HCT116 (cell line): ENCODE measurements around the gene CERS6. TPM values are rescaled to one million over a fixed set of nuclear protein-coding genes. Genes with fewer than 3 reads are reported as not detected.

Source experiments
- ATAC-seq: fragments of 200-7000 bp; cut with Tn5 transposase; 2 replicates; pipeline ENCODE4 v1.9.1; 2020; ENCODE audit warnings: mild to moderate bottlenecking, moderate library complexity
- BruUV-seq: library from RNA; stranded (reverse); fragments of 400-500 nt; replicated peaks from 2 replicates; lab custom pipeline; 2021; lab: Mats Ljungman, UMichigan
- CTCF ChIA-PET: fragments of 300-600 bp; sonication (Branson Sonifier 250); formaldehyde crosslinking; loops from one replicate; lab custom pipeline; 2021; ENCODE audit warnings: antibody characterized with exemption; lab: Charles Lee
- POLR2A ChIA-PET: fragments of 300-600, 350-600 bp; sonication (Branson Sonifier 250); formaldehyde crosslinking; loops from one replicate; lab custom pipeline; 2021; ENCODE audit warnings: antibody characterized with exemption; lab: Charles Lee
- RAD21 ChIA-PET, 2 experiments: fragments of 300-600 bp; sonication (Branson Sonifier 250); formaldehyde crosslinking; loops; one replicate each; lab custom pipeline; 2023; ENCODE audit warnings: low total read pairs in 2 of 2; ENCODE audit not compliant: uncharacterized antibody in 2 of 2, unreplicated experiment in 2 of 2, low non-redundant PET in 1 of 2; lab: Charles Lee
- DNase-seq: peaks from one replicate; pipeline ENCODE4 v3.0.0-alpha.2; 2010; ENCODE audit warnings: low read depth, low spot score
- H2AFZ ChIP-seq: fragments of 200-600 bp; shearing (Covaris generic), sonication (generic); 2 replicates; pipeline ENCODE4 v1.6.1; 2017; ENCODE audit warnings: low read depth, mixed run types, mixed read lengths, antibody characterized with exemption, low read length; ENCODE audit not compliant: poor library complexity, severe bottlenecking
- H3K27ac ChIP-seq: 2 replicates; pipeline ENCODE4 v1.5.1; 2012; ENCODE audit warnings: low read depth, low read length
- H3K27me3 ChIP-seq: fragments of 200-600 bp; sonication (generic); 2 replicates; pipeline ENCODE4 v1.6.1; 2016; ENCODE audit warnings: mixed run types, low read length, mixed read lengths; ENCODE audit not compliant: insufficient read depth
- H3K36me3 ChIP-seq, 2 experiments: fragments of 200-500 bp in 1 of 2; fragments of 200-600 bp in 1 of 2; sonication (Bioruptor generic) in 1 of 2; sonication (generic) in 1 of 2; 2 replicates each; pipeline versions ENCODE4 v1.5.1 to v1.6.1; 2014 to 2016; ENCODE audit warnings: low read length in 2 of 2, inconsistent platforms in 1 of 2, mixed read lengths in 1 of 2, mixed run types in 1 of 2; ENCODE audit not compliant: insufficient read depth in 2 of 2, control insufficient read depth in 1 of 2
- H3K4me1 ChIP-seq, 2 experiments: fragments of 200-600 bp in 1 of 2; sonication (generic) in 1 of 2; 2 replicates each; pipeline versions ENCODE4 v1.5.1 to v1.6.1; 2012 to 2017; ENCODE audit warnings: low read length in 2 of 2, inconsistent platforms in 1 of 2, mild to moderate bottlenecking in 1 of 2, mixed read lengths in 1 of 2, mixed run types in 1 of 2, moderate library complexity in 1 of 2; ENCODE audit not compliant: insufficient read depth in 2 of 2, control insufficient read depth in 1 of 2
- H3K4me2 ChIP-seq: fragments of 200-600 bp; sonication (generic); 2 replicates; pipeline ENCODE4 v1.6.1; 2017; ENCODE audit warnings: mixed run types, low read length, mixed read lengths
- H3K4me3 ChIP-seq, 2 experiments: fragments of 200-600 bp in 1 of 2; sonication (generic) in 1 of 2; replicated peaks in 1 of 2; 2 replicates each; pipeline ENCODE4 v1.5.1; 2011 to 2016; ENCODE audit warnings: low read length in 2 of 2, control low read depth in 1 of 2, low read depth in 1 of 2, mild to moderate bottlenecking in 1 of 2, mixed read lengths in 1 of 2, mixed run types in 1 of 2
- H3K79me2 ChIP-seq: fragments of 200-600 bp; sonication (generic); 2 replicates; pipeline ENCODE4 v1.6.1; 2017; ENCODE audit warnings: mild to moderate bottlenecking, mixed run types, low read length, moderate library complexity, mixed read lengths; ENCODE audit not compliant: insufficient read depth
- H3K9ac ChIP-seq: fragments of 200-600 bp; sonication (generic); 2 replicates; pipeline ENCODE4 v1.6.1; 2016; ENCODE audit warnings: low read length, mixed read lengths
- H3K9me2 ChIP-seq: fragments of 200-600 bp; sonication (generic), shearing (Covaris generic); 2 replicates; pipeline ENCODE4 v1.6.1; 2017; ENCODE audit warnings: mixed run types, mild to moderate bottlenecking, moderate library complexity; ENCODE audit not compliant: insufficient read depth
- H3K9me3 ChIP-seq, 2 experiments: fragments of 200-500 bp in 1 of 2; fragments of 200-600 bp in 1 of 2; sonication (Bioruptor generic) in 1 of 2; sonication (generic) in 1 of 2; 2 replicates each; pipeline ENCODE4 v1.6.1; 2014 to 2017; ENCODE audit warnings: low read length in 2 of 2, mixed read lengths in 2 of 2, inconsistent platforms in 1 of 2, low read depth in 1 of 2, mild to moderate bottlenecking in 1 of 2, mixed run types in 1 of 2, moderate library complexity in 1 of 2; ENCODE audit not compliant: control insufficient read depth in 1 of 2, insufficient read depth in 1 of 2
- H4K20me1 ChIP-seq: fragments of 200-600 bp; sonication (generic), shearing (Covaris generic); 2 replicates; pipeline ENCODE4 v1.6.1; 2017; ENCODE audit warnings: mixed run types, mild to moderate bottlenecking, moderate library complexity; ENCODE audit not compliant: insufficient read depth
- CEBPB ChIP-seq: IDR thresholded peaks from 2 replicates; pipeline ENCODE4 v1.6.1; 2012; ENCODE audit warnings: low read depth
- intact Hi-C: fragments of 100-400 bp; cut with micrococcal nuclease; formaldehyde crosslinking; loops from 2 replicates; pipeline ENCODE4 v1.10.0; 2022
- total RNA-seq: library from RNA; stranded (reverse); gene quantifications from one replicate; pipeline ENCODE4 v1.2.1, GENCODE V29; 2021; ENCODE audit not compliant: unreplicated experiment
- TF ChIP-seq, protein P1 (sequence below): IDR thresholded peaks from 2 replicates; pipeline ENCODE4 v1.6.1; 2012; ENCODE audit warnings: low read depth
- TF ChIP-seq, protein P2 (sequence below), 3 experiments: fragments of 200-600 bp in 1 of 3; sonication (generic) in 1 of 3; IDR thresholded peaks in 2 of 3; conservative IDR thresholded peaks in 1 of 3; 2 replicates each; pipeline ENCODE4 v1.5.1; 2012 to 2017; ENCODE audit warnings: low read depth in 2 of 3, low read length in 2 of 3, antibody characterized with exemption in 1 of 3, borderline replicate concordance in 1 of 3, control low read depth in 1 of 3, mild to moderate bottlenecking in 1 of 3, mixed read lengths in 1 of 3, mixed run types in 1 of 3, moderate library complexity in 1 of 3; ENCODE audit not compliant: insufficient read depth in 1 of 3

Gene CERS6
- total RNA-seq, 1 experiment from 2014 or later, result 37.0 TPM

DNA sequence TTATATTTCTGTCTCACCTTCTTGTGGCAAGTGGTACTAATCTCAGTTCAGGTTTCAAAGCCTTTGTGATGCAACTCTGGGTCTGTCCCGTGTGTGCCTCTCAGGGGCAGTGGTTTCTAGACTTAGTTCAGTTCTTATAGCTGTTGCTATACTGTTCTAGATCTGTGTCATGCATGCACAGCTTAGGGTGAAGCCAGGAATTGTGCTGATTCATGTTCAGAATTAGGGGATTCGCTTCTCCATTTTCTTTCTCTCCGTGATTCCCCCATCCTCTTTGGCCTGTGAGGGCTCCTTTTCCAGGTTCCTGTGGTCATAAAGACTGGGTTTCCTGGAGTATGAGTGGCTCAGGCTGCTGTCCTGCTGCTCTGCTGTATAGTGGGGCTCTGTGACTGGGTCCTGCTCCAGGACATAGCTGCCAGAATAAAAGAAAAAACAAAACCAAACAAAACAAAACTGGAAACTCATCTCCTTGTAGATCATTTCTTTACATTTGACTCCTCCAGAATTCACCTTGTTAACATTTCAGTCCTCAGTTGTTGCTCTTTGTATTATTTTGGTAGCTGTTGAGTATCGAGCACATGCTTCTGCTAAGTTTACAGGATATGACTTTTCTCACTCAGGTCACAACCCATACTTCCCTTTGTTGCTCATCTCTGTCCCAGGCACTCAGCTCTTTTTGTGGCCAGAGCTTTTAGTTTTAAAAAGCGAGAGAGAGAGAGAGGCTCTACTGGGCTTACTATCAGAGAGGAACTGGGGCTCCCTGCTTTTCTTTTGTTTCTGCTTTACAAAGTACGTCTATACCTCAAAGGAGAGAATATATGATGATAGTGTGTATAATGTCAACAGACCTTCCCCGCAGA is 34.2 kb downstream of the CERS6 start:
- no TSS peak for BruUV-seq
- H3K27ac ChIP-seq, result no peak overlapping the region

More for the DNA sequence above, 34.2 kb downstream of the CERS6 start:
- TF ChIP-seq CEBPB, result peak; percentile 52
- TF ChIP-seq, protein P1, sequence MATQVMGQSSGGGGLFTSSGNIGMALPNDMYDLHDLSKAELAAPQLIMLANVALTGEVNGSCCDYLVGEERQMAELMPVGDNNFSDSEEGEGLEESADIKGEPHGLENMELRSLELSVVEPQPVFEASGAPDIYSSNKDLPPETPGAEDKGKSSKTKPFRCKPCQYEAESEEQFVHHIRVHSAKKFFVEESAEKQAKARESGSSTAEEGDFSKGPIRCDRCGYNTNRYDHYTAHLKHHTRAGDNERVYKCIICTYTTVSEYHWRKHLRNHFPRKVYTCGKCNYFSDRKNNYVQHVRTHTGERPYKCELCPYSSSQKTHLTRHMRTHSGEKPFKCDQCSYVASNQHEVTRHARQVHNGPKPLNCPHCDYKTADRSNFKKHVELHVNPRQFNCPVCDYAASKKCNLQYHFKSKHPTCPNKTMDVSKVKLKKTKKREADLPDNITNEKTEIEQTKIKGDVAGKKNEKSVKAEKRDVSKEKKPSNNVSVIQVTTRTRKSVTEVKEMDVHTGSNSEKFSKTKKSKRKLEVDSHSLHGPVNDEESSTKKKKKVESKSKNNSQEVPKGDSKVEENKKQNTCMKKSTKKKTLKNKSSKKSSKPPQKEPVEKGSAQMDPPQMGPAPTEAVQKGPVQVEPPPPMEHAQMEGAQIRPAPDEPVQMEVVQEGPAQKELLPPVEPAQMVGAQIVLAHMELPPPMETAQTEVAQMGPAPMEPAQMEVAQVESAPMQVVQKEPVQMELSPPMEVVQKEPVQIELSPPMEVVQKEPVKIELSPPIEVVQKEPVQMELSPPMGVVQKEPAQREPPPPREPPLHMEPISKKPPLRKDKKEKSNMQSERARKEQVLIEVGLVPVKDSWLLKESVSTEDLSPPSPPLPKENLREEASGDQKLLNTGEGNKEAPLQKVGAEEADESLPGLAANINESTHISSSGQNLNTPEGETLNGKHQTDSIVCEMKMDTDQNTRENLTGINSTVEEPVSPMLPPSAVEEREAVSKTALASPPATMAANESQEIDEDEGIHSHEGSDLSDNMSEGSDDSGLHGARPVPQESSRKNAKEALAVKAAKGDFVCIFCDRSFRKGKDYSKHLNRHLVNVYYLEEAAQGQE, result no peak
- TF ChIP-seq, protein P2, sequence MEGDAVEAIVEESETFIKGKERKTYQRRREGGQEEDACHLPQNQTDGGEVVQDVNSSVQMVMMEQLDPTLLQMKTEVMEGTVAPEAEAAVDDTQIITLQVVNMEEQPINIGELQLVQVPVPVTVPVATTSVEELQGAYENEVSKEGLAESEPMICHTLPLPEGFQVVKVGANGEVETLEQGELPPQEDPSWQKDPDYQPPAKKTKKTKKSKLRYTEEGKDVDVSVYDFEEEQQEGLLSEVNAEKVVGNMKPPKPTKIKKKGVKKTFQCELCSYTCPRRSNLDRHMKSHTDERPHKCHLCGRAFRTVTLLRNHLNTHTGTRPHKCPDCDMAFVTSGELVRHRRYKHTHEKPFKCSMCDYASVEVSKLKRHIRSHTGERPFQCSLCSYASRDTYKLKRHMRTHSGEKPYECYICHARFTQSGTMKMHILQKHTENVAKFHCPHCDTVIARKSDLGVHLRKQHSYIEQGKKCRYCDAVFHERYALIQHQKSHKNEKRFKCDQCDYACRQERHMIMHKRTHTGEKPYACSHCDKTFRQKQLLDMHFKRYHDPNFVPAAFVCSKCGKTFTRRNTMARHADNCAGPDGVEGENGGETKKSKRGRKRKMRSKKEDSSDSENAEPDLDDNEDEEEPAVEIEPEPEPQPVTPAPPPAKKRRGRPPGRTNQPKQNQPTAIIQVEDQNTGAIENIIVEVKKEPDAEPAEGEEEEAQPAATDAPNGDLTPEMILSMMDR (IDR thresholded peaks at IDR 0.05 in 2 of 3, conservative IDR thresholded peaks at IDR 0.05 in 1 of 3; ENCODE audit: borderline replicate concordance in 1 of 3, insufficient read depth in 1 of 3, low read depth in 2 of 3, low read length in 2 of 3), result no peak
- Histone ChIP-seq H3K4me3 (no peak overlapping the region), H3K9ac (no peak overlapping the region), H3K4me1 (peaks cover 5 to 17% of the 10 kb centered on the region in 2 experiments; a peak in 1 of 4 replicates), H3K79me2 (peaks cover 79% of the 10 kb centered on the region), H3K4me2 (0 out of 2 replicates have a peak overlapping the region, but pooled peaks have one; percentile 0), H3K36me3 (no peaks in the 10 kb centered on the region), H2AFZ (no peak overlapping the region), H3K9me2 (no peaks in the 10 kb centered on the region), H3K9me3 (no peaks in the 10 kb centered on the region), H4K20me1 (peaks cover 5% of the 10 kb centered on the region; the same call in 1 of the 2 replicates), H3K27me3 (no peaks in the 10 kb centered on the region)
- POLR2A ChIA-PET, result no interaction called here
- ATAC-seq, result peak; percentile 59
- CTCF ChIA-PET, result no interaction called here
- no peak for DNase-seq
- intact Hi-C loops, result no loop called here
- RAD21 ChIA-PET, result no interaction called here
